Measurements from ENCODE around the gene ICAM1. TPM values are rescaled to one million over a fixed set of nuclear protein-coding genes. Genes with fewer than 3 reads are reported as not detected.

The ICAM1 gene
- polyA plus RNA-seq, 1 of the 3 experiments (the other 2 are of a cell fraction), result 14.5 TPM

GRCh38 chr19:10285393-10285792 lies 14.5 kb downstream of the ICAM1 start:
- Histone ChIP-seq H3K36me3 (replicated peaks in 1 of 2; ENCODE audit: control insufficient read depth in 1 of 2, insufficient read depth in 2 of 2, low read length in 1 of 2) (no peaks in the 10 kb centered on the region), H3K4me3 (ENCODE audit: low read depth in 2 of 2, low read length in 1 of 2) (no peak overlapping the region), H3K4me1 (ENCODE audit: control insufficient read depth in 1 of 2, insufficient read depth in 2 of 2, low read depth in 1 of 2, low read length in 1 of 2) (peaks cover 0 to 14% of the 10 kb centered on the region in 2 experiments; a peak in 1 of 4 replicates), H3K27ac (ENCODE audit: low read depth in 2 of 2, low read length in 1 of 2) (no peak overlapping the region), H3K9me3 (no peaks in the 10 kb centered on the region), H3K9ac (no peak overlapping the region), H3K27me3 (ENCODE audit: insufficient read depth) (no peaks in the 10 kb centered on the region; the same call in 1 of the 2 replicates), H3F3A (replicated peaks; ENCODE audit: insufficient read depth) (peaks cover 11% of the 10 kb centered on the region), H3K9me2 (no peaks in the 10 kb centered on the region), H2AFZ (ENCODE audit: low read depth) (no peak overlapping the region), H4K20me1 (ENCODE audit: insufficient read depth) (no peaks in the 10 kb centered on the region), H3K4me2 (no peak overlapping the region), H3K79me2 (ENCODE audit: insufficient read depth) (no peaks in the 10 kb centered on the region)
- POLR2A ChIA-PET, result no interaction called here
- TF ChIP-seq ZBTB33 (IDR thresholded peaks at IDR 0.05; ENCODE audit: borderline replicate concordance, low read depth), result no peak
- no peak for TF ChIP-seq RAD21 (IDR thresholded peaks at IDR 0.05; ENCODE audit: low read length)
- no peak for TF ChIP-seq EP300 (IDR thresholded peaks at IDR 0.05; ENCODE audit: borderline replicate concordance in 1 of 2, low read depth in 1 of 2, low read length in 1 of 2)
- TF ChIP-seq PBX3 (IDR thresholded peaks at IDR 0.05), result no peak
- TF ChIP-seq MEF2A (IDR thresholded peaks at IDR 0.05; ENCODE audit: borderline replicate concordance, low read depth), result no peak
- TF ChIP-seq RFX5 (IDR thresholded peaks at IDR 0.05; ENCODE audit: low read length), result no peak
- TF ChIP-seq FOXJ3 (CRISPR knock-in tag; IDR thresholded peaks at IDR 0.05), result no peak
- TF ChIP-seq MAX (IDR thresholded peaks at IDR 0.05; ENCODE audit: low read depth), result no peak
- TF ChIP-seq RXRA (IDR thresholded peaks at IDR 0.05; ENCODE audit: borderline replicate concordance, low read depth), result no peak
- TF ChIP-seq RCOR1 (IDR thresholded peaks at IDR 0.05; ENCODE audit: low read length), result no peak
- 93% methylated on average over 4 of the region's 4 CpGs for WGBS (ENCODE audit: low lambda C conversion rate)
- CTCF ChIA-PET, result interaction anchor here (0.6 to 7.4 kb wide), 5 partner anchors 8 to 415 kb away, joined by 3 to 65 read pairs (median 4); partner anchors contain the start of gene ICAM1
- DNase-seq, result no peak

- H3K9me3 ChIP-seq, result no peaks in the 10 kb centered on the region
- H4K20me1 ChIP-seq (ENCODE audit: insufficient read depth), result no peaks in the 10 kb centered on the region
- DNase-seq, result peak; percentile 64
- H3F3A ChIP-seq (replicated peaks; ENCODE audit: insufficient read depth), result peaks cover 6% of the 10 kb centered on the region
- no peak within 1 kb of the TSS for H3K9ac ChIP-seq
- no peak within 1 kb of the TSS for H3K4me2 ChIP-seq
- TF ChIP-seq TCF12 (IDR thresholded peaks at IDR 0.05) (no peak), ELF1 (IDR thresholded peaks at IDR 0.05) (no peak), USF1 (IDR thresholded peaks at IDR 0.05; ENCODE audit: borderline replicate concordance, low read depth) (no peak), EP300 (IDR thresholded peaks at IDR 0.05; ENCODE audit: borderline replicate concordance in 1 of 2, low read depth in 1 of 2, low read length in 1 of 2) (no peak), NRF1 (IDR thresholded peaks at IDR 0.05; ENCODE audit: low read depth, low read length) (no peak), FOXM1 (IDR thresholded peaks at IDR 0.05; ENCODE audit: low read depth) (no peak)
- no peaks in the 10 kb centered on the region for H3K79me2 ChIP-seq (ENCODE audit: insufficient read depth)
- CTCF ChIA-PET, result interaction anchor here (1.0 to 7.4 kb wide), 8 partner anchors 18 to 137 kb away, joined by 3 to 65 read pairs (median 9); partner anchors contain the start of gene ICAM1
- no peaks in the 10 kb centered on the region for H3K9me2 ChIP-seq
- WGBS (ENCODE audit: low lambda C conversion rate), result 55% methylated on average over 26 of the region's 59 CpGs
- H3K27me3 ChIP-seq (ENCODE audit: insufficient read depth), result no peaks in the 10 kb centered on the region; the same call in 1 of the 2 replicates
- H3K36me3 ChIP-seq (replicated peaks in 1 of 2; ENCODE audit: control insufficient read depth in 1 of 2, insufficient read depth in 2 of 2, low read length in 1 of 2), result no peaks in the 10 kb centered on the region
- no peak within 1 kb of the TSS for H3K27ac ChIP-seq (ENCODE audit: low read depth in 2 of 2, low read length in 1 of 2)
- peaks cover 0 to 29% of the 10 kb centered on the region in 2 experiments; a peak in 1 of 4 replicates for H3K4me1 ChIP-seq (ENCODE audit: control insufficient read depth in 1 of 2, insufficient read depth in 2 of 2, low read depth in 1 of 2, low read length in 1 of 2)
- no peak within 1 kb of the TSS for H3K4me3 ChIP-seq (ENCODE audit: low read depth in 2 of 2, low read length in 1 of 2)
- H2AFZ ChIP-seq (ENCODE audit: low read depth), result no peak within 1 kb of the TSS
- POLR2A ChIA-PET, result no interaction called here
These were observed 16.1 kb downstream of the ICAM1 start, which contains the start of gene ICAM4 for GRCh38 chr19:10286803-10287737. TSS of gene ICAM4 (plus strand) at chr19:10286955. CDS start at chr19:10287013, 58 bp downstream.
